GM12878 (cell line): ENCODE data around the gene YBEY. TPM values are rescaled to one million over a fixed set of nuclear protein-coding genes. Genes with fewer than 3 reads are reported as not detected.

Source experiments
- BACH1 ChIP-seq: fragments of 450-650 bp; IDR thresholded peaks from 2 replicates; pipeline ENCODE4 v1.6.1; 2017; ENCODE audit warnings: mild to moderate bottlenecking, borderline replicate concordance
- BCLAF1 ChIP-seq: fragments of 450-650 bp; IDR thresholded peaks from 2 replicates; pipeline ENCODE4 v1.6.1; 2017; ENCODE audit warnings: antibody characterized with exemption, mild to moderate bottlenecking, moderate library complexity
- BHLHE40 ChIP-seq, 2 experiments: fragments of 450-650 bp in 1 of 2; IDR thresholded peaks; 2 replicates each; pipeline ENCODE4 v1.6.1; 2011 to 2017; ENCODE audit warnings: low read depth in 2 of 2, borderline replicate concordance in 1 of 2, improper control_type of control experiment in 1 of 2, low read length in 1 of 2, mild to moderate bottlenecking in 1 of 2
- CHD2 ChIP-seq: IDR thresholded peaks from 2 replicates; pipeline ENCODE4 v1.6.1; 2011; ENCODE audit warnings: low read depth, low read length, improper control_type of control experiment, borderline replicate concordance
- FOXK2 ChIP-seq: fragments of 450-650 bp; IDR thresholded peaks from 2 replicates; pipeline ENCODE4 v1.6.1; 2017; ENCODE audit warnings: mild to moderate bottlenecking, moderate library complexity
- HCFC1 ChIP-seq: fragments of 150-350 bp; IDR thresholded peaks from 2 replicates; pipeline ENCODE4 v1.6.1; 2014; ENCODE audit warnings: low read length
- HDGF ChIP-seq: fragments of 450-650 bp; IDR thresholded peaks from 2 replicates; pipeline ENCODE4 v1.6.1; 2016; ENCODE audit warnings: antibody characterized with exemption
- IRF4 ChIP-seq: IDR thresholded peaks from 2 replicates; pipeline ENCODE4 v1.6.1; 2011; ENCODE audit warnings: low read depth, low read length
- JUND ChIP-seq: IDR thresholded peaks from 2 replicates; pipeline ENCODE4 v1.6.1; 2012; ENCODE audit warnings: low read depth, mild to moderate bottlenecking, low read length, improper control_type of control experiment, moderate library complexity
- MXI1 ChIP-seq: fragments of 150-350 bp; IDR thresholded peaks from 2 replicates; pipeline ENCODE4 v1.6.1; 2011; ENCODE audit warnings: low read depth, mild to moderate bottlenecking, inconsistent platforms, low read length, improper control_type of control experiment
- MYB ChIP-seq: fragments of 150-350 bp; IDR thresholded peaks from 2 replicates; pipeline ENCODE4 v1.6.1; 2014; ENCODE audit warnings: mild to moderate bottlenecking, low read depth, low read length, borderline replicate concordance
- PKNOX1 ChIP-seq: fragments of 450-650 bp; IDR thresholded peaks from 2 replicates; pipeline ENCODE4 v1.6.1; 2016; ENCODE audit warnings: mild to moderate bottlenecking
- PML ChIP-seq: IDR thresholded peaks from 2 replicates; pipeline ENCODE4 v1.6.1; 2012; ENCODE audit warnings: low read length, inconsistent platforms
- POU2F2 ChIP-seq: IDR thresholded peaks from 3 replicates; pipeline ENCODE4 v1.6.1; 2011; ENCODE audit warnings: low read depth, mild to moderate bottlenecking, low read length, borderline replicate concordance
- RBBP5 ChIP-seq: fragments of 200-600 bp; sonication (generic); conservative IDR thresholded peaks from 2 replicates; pipeline ENCODE4 v1.6.1; 2016
- SMC3 ChIP-seq: IDR thresholded peaks from 2 replicates; pipeline ENCODE4 v1.6.1; 2011; ENCODE audit warnings: low read length, improper control_type of control experiment, borderline replicate concordance
- SPI1 ChIP-seq: IDR thresholded peaks from 2 replicates; pipeline ENCODE4 v1.6.1; 2011; ENCODE audit warnings: low read depth, mild to moderate bottlenecking, low read length, moderate library complexity, borderline replicate concordance; ENCODE audit not compliant: insufficient read depth
- STAT1 ChIP-seq: fragments of 450-650 bp; conservative IDR thresholded peaks from 2 replicates; pipeline ENCODE4 v1.6.1; 2014; ENCODE audit warnings: antibody characterized with exemption, mild to moderate bottlenecking
- TAF1 ChIP-seq: IDR thresholded peaks from 2 replicates; pipeline ENCODE4 v1.6.1; 2011; ENCODE audit warnings: mild to moderate bottlenecking, low read depth, low read length, borderline replicate concordance
- ZBED1 ChIP-seq: IDR thresholded peaks from 2 replicates; pipeline ENCODE4 v1.6.1; 2016; ENCODE audit warnings: borderline replicate concordance
- ZNF217 ChIP-seq: fragments of 450-650 bp; IDR thresholded peaks from 2 replicates; pipeline ENCODE4 v1.6.1; 2017; ENCODE audit warnings: antibody characterized with exemption, mild to moderate bottlenecking
- polyA plus RNA-seq, 11 experiments: library from polyadenylated mRNA; depleted of rRNA in 4 of 11; unstranded in 6 of 11; stranded (reverse) in 5 of 11; fragments of >200 nt; fragmentation: Nextera tagmentation in 4 of 11; fragmentation: Illumina TruSeq in 1 of 11; extraction: Ambion mirVana in 4 of 11; extraction: Trizol in 1 of 11; gene quantifications; 1 replicate in 1 of 11; 2 replicates in 10 of 11; pipeline versions ENCODE4 v1.2.1 to v1.2.3, GENCODE V29; 2011 to 2016; ENCODE audit warnings: inconsistent platforms in 2 of 11, missing spikeins in 2 of 11, low read depth in 1 of 11
- total RNA-seq, 4 experiments: library from RNA; depleted of rRNA in 3 of 4; stranded (reverse); fragments of >200 nt in 3 of 4; fragmentation: Illumina TruSeq in 1 of 4; extraction: Trizol in 1 of 4; gene quantifications; 2 replicates each; pipeline versions ENCODE4 v1.2.1 to v1.2.3, GENCODE V29; 2013 to 2021
- TF ChIP-seq, protein P1 (sequence below): fragments of 450-650 bp; IDR thresholded peaks from 2 replicates; pipeline ENCODE4 v1.6.1; 2016; ENCODE audit warnings: mild to moderate bottlenecking
- TF ChIP-seq, protein P2 (sequence below): IDR thresholded peaks from 2 replicates; pipeline ENCODE4 v1.6.1; 2012; ENCODE audit warnings: low read length, inconsistent platforms
- TF ChIP-seq, protein P3 (sequence below): fragments of 450-650 bp; IDR thresholded peaks from 2 replicates; pipeline ENCODE4 v1.6.1; 2017; ENCODE audit warnings: borderline replicate concordance

The YBEY gene
- total and polyA plus RNA-seq, 10 of the 15 experiments (the other 5 are each of a cell fraction or from before 2014, with no cell fraction given): 6.5 to 31.4 (median 18.5) TPM

GRCh38 chr21:46253610-46254124 is 32.5 kb upstream of the YBEY start (continued):
- TF ChIP-seq, protein P1, sequence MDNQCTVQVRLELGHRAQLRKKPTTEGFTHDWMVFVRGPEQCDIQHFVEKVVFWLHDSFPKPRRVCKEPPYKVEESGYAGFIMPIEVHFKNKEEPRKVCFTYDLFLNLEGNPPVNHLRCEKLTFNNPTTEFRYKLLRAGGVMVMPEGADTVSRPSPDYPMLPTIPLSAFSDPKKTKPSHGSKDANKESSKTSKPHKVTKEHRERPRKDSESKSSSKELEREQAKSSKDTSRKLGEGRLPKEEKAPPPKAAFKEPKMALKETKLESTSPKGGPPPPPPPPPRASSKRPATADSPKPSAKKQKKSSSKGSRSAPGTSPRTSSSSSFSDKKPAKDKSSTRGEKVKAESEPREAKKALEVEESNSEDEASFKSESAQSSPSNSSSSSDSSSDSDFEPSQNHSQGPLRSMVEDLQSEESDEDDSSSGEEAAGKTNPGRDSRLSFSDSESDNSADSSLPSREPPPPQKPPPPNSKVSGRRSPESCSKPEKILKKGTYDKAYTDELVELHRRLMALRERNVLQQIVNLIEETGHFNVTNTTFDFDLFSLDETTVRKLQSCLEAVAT: peak; percentile 60; the same call in 1 of the 2 replicates
- peak; percentile 74 for TF ChIP-seq MXI1
- peak; percentile 94 for TF ChIP-seq BACH1
- TF ChIP-seq, protein P2, sequence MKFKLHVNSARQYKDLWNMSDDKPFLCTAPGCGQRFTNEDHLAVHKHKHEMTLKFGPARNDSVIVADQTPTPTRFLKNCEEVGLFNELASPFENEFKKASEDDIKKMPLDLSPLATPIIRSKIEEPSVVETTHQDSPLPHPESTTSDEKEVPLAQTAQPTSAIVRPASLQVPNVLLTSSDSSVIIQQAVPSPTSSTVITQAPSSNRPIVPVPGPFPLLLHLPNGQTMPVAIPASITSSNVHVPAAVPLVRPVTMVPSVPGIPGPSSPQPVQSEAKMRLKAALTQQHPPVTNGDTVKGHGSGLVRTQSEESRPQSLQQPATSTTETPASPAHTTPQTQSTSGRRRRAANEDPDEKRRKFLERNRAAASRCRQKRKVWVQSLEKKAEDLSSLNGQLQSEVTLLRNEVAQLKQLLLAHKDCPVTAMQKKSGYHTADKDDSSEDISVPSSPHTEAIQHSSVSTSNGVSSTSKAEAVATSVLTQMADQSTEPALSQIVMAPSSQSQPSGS: peak; percentile 69
- TF ChIP-seq BCLAF1: no peak
- TF ChIP-seq HCFC1: no peak
- TF ChIP-seq HDGF: peak; percentile 92; the same call in 1 of the 2 replicates
- TF ChIP-seq RBBP5: no peak
- TF ChIP-seq PML: 0 out of 2 replicates have a peak, but pooled peaks have one; percentile 59
- peak; percentile 98 for TF ChIP-seq CHD2
- TF ChIP-seq FOXK2: no peak
- no peak for TF ChIP-seq STAT1
- TF ChIP-seq BHLHE40 (IDR thresholded peaks at IDR 0.05; ENCODE audit: borderline replicate concordance in 1 of 2, low read depth in 2 of 2, low read length in 1 of 2): peak; percentile 91 to 93
- no peak for TF ChIP-seq IRF4
- TF ChIP-seq PKNOX1: peak; percentile 71; the same call in 1 of the 2 replicates
- no peak for TF ChIP-seq MYB
- TF ChIP-seq SMC3: no peak
- TF ChIP-seq SPI1: no peak
- peak; percentile 23; the same call in 1 of the 3 replicates for TF ChIP-seq POU2F2
- TF ChIP-seq, protein P3, sequence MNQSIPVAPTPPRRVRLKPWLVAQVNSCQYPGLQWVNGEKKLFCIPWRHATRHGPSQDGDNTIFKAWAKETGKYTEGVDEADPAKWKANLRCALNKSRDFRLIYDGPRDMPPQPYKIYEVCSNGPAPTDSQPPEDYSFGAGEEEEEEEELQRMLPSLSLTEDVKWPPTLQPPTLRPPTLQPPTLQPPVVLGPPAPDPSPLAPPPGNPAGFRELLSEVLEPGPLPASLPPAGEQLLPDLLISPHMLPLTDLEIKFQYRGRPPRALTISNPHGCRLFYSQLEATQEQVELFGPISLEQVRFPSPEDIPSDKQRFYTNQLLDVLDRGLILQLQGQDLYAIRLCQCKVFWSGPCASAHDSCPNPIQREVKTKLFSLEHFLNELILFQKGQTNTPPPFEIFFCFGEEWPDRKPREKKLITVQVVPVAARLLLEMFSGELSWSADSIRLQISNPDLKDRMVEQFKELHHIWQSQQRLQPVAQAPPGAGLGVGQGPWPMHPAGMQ: peak; percentile 76
- TF ChIP-seq JUND: no peak
- TF ChIP-seq ZBED1: peak; percentile 98
- TF ChIP-seq ZNF217: no peak
- no peak for TF ChIP-seq TAF1
